Myocyte (in vitro differentiated cells): ENCODE results near the gene PTPRD. TPM values are rescaled to one million over a fixed set of nuclear protein-coding genes. Genes with fewer than 3 reads are reported as not detected.

Source experiments
- DNase-seq: peaks from one replicate; pipeline ENCODE4 v3.0.0-alpha.2; 2012; ENCODE audit warnings: low read depth
- total RNA-seq: library from RNA; depleted of rRNA; stranded (reverse); fragments of >200 nt; gene quantifications from 2 replicates; pipeline ENCODE4 v1.2.3, GENCODE V29; 2014

The PTPRD gene
- total RNA-seq, 1 donor from 2014 or later, result not detected

GRCh38 chr9:8852301-8852864 is 1760.4 kb downstream of the PTPRD start:
- no peak for DNase-seq

GRCh38 chr9:8850914-8851313 is 1761.9 kb downstream of the PTPRD start:
- DNase-seq, result peak; percentile 13

GRCh38 chr9:8845808-8846207 is 1767.0 kb downstream of the PTPRD start:
- no peak for DNase-seq

GRCh38 chr9:8845376-8845775 is 1767.4 kb downstream of the PTPRD start:
- DNase-seq, result no peak

- DNase-seq, result no peak
Measured at GRCh38 chr9:8844549-8844948, 1768.3 kb downstream of the PTPRD start.

GRCh38 chr9:8842402-8843193 is 1770.2 kb downstream of the PTPRD start:
- DNase-seq, result no peak

- DNase-seq, result no peak
Measured at GRCh38 chr9:8838136-8838535, 1774.7 kb downstream of the PTPRD start.

GRCh38 chr9:8835291-8835690 is 1777.5 kb downstream of the PTPRD start:
- DNase-seq, result no peak

GRCh38 chr9:8832955-8833354 is 1779.8 kb downstream of the PTPRD start:
- no peak for DNase-seq

GRCh38 chr9:8832386-8832785 is 1780.4 kb downstream of the PTPRD start:
- no peak for DNase-seq

GRCh38 chr9:8831568-8831967 is 1781.2 kb downstream of the PTPRD start:
- DNase-seq, result no peak

- DNase-seq, result no peak
Measured at GRCh38 chr9:8826281-8826680, 1786.5 kb downstream of the PTPRD start.

- no peak for DNase-seq
Measured at GRCh38 chr9:8825585-8826147, 1787.1 kb downstream of the PTPRD start.

- DNase-seq, result no peak
Measured at GRCh38 chr9:8823131-8823895, 1789.5 kb downstream of the PTPRD start.

GRCh38 chr9:8822667-8823025 is 1790.2 kb downstream of the PTPRD start:
- no peak for DNase-seq

GRCh38 chr9:8821910-8822666 is 1790.7 kb downstream of the PTPRD start:
- no peak for DNase-seq

- no peak for DNase-seq
Measured at GRCh38 chr9:8817335-8817734, 1795.5 kb downstream of the PTPRD start.

- no peak for DNase-seq
Measured at GRCh38 chr9:8816361-8816760, 1796.4 kb downstream of the PTPRD start.

GRCh38 chr9:8815931-8816330 is 1796.9 kb downstream of the PTPRD start:
- DNase-seq, result no peak

- no peak for DNase-seq
Measured at GRCh38 chr9:8815219-8815618, 1797.6 kb downstream of the PTPRD start.

- no peak for DNase-seq
Measured at GRCh38 chr9:8812888-8813287, 1799.9 kb downstream of the PTPRD start.
